Ovary (tissue), 9 donors: ENCODE measurements around the gene HCFC1R1. TPM values are rescaled to one million over a fixed set of nuclear protein-coding genes. Genes with fewer than 3 reads are reported as not detected.

Experiments used
- DNase-seq, 5 donors: peaks; one replicate each; pipeline ENCODE4 v3.0.0-alpha.2; 2019 to 2020
- H3K27ac ChIP-seq, 2 donors: fragments of 200-600 bp; one replicate each; pipeline versions ENCODE4 v1.5.1 to v1.8.0; 2019 to 2022
- H3K27me3 ChIP-seq: fragments of 200-600 bp; one replicate; pipeline ENCODE4 v1.8.0; 2022
- H3K36me3 ChIP-seq: fragments of 200-600 bp; sonication (generic); one replicate; pipeline ENCODE4 v1.5.1; 2019
- H3K4me1 ChIP-seq: one replicate; pipeline ENCODE4 v1.8.1; 2013; ENCODE audit warnings: mild to moderate bottlenecking, moderate library complexity; ENCODE audit not compliant: insufficient read depth
- H3K4me3 ChIP-seq: fragments of 200-600 bp; sonication (generic); one replicate; pipeline ENCODE4 v1.5.1; 2017
- H3K9me3 ChIP-seq, 2 donors: fragments of 200-600 bp in 1 of 2; sonication (generic) in 1 of 2; one replicate each; pipeline versions ENCODE4 v1.5.1 to v1.8.1; 2013 to 2019; ENCODE audit warnings: mild to moderate bottlenecking in 1 of 2, moderate library complexity in 1 of 2
- CTCF ChIP-seq, 3 donors: fragments of 450-650 bp in 2 of 3; fragments of 200-600 bp in 1 of 3; IDR thresholded peaks; one replicate each; pipeline versions ENCODE4 v1.5.1 to v1.8.0; 2016 to 2022; ENCODE audit warnings: antibody characterized with exemption in 3 of 3, mild to moderate bottlenecking in 1 of 3
- EP300 ChIP-seq: sonication (generic); formaldehyde crosslinking; IDR thresholded peaks from one replicate; pipeline ENCODE4 v1.6.1; 2017; ENCODE audit warnings: antibody characterized with exemption
- POLR2A ChIP-seq: fragments of 450-650 bp; IDR thresholded peaks from one replicate; pipeline ENCODE4 v1.6.1; 2017; ENCODE audit warnings: antibody characterized with exemption, mild to moderate bottlenecking, moderate library complexity
- WGBS, 3 donors: extraction: QIAGEN DNeasy Blood & Tissue Kit in 1 of 3; methylation state at CpG; one replicate each; pipeline versions ENCODE4 v1.1.5 to v1.1.7; 2013 to 2017; 5-methylcytosine and 5-hydroxymethylcytosine counted together
- intact Hi-C, 4 donors: fragments of 100-400 bp; cut with DNase I; formaldehyde crosslinking; loops; one replicate each; pipeline versions ENCODE4 v1.11.0 to v1.15.1; 2022 to 2023
- polyA plus RNA-seq, 2 donors: library from polyadenylated mRNA; stranded (reverse); fragments of 200-250 nt in 1 of 2; fragments of 350-450 nt in 1 of 2; fragmentation: Illumina TruSeq in 1 of 2; extraction: RNeasy Lipid Tissue Mini Kit (QIAGEN cat#74804) in 1 of 2; gene quantifications; one replicate each; pipeline ENCODE4 v1.2.3, GENCODE V29; 2013 to 2014
- total RNA-seq, 7 donors: library from RNA; depleted of rRNA in 2 of 7; stranded (reverse); fragments of >200 nt in 2 of 7; fragmentation: NEBNext Ultra II Directional in 3 of 7; extraction: Animal tissue kit (Norgen Biotek cat#: 25700) in 3 of 7; gene quantifications; one replicate each; pipeline versions ENCODE4 v1.1.0 to v1.2.4, GENCODE V29; 2016 to 2023
- donor health status: DM: no; HTN: no; CAD: no; lungs with moderate emphysema.
- donor health status: DM: no; HTN: no; CAD: no.
- donor health status: Bipolar disorder and iron deficiency.
- donor health status: DM: yes; HTN: yes; CAD: no.
- donor health status: DM: no; HTN: no; CAD: no.
- donor health status: DM: yes; HTN: yes; CAD: no.

Gene HCFC1R1
- total and polyA plus RNA-seq, 9 donors = 15.9 to 82.0 (median 55.1) TPM

GRCh38 chr16:3029491-3030221 lies 5.9 kb upstream of the HCFC1R1 start:
- Histone ChIP-seq H3K27me3 (peaks cover 2% of the 10 kb centered on the region), H3K9me3 (no peaks in the 10 kb centered on the region), H3K4me1 (no peaks in the 10 kb centered on the region), H3K4me3 (no peak overlapping the region), H3K27ac (no peak overlapping the region), H3K36me3 (no peaks in the 10 kb centered on the region)
- TF ChIP-seq EP300 (no peak), CTCF (IDR thresholded peaks at IDR 0.05) (no peak), POLR2A (no peak)
- 8 to 9% (median 9%) methylated on average over 55 to 59 of the region's 59 CpGs for WGBS, 3 donors
- no peak for DNase-seq
- intact Hi-C loops = loop anchor here in 2 of 4 donors (10.0 kb wide), 2 partner anchors 135 to 255 kb away; partner anchors contain the start of gene ZNF263 (in 1 of the 2)

- WGBS, 3 donors = 19 to 20% (median 20%) methylated on average over 15 of the region's 15 CpGs
- H3K36me3 ChIP-seq = no peaks in the 10 kb centered on the region
- peaks cover 2% of the 10 kb centered on the region for H3K27me3 ChIP-seq
- no peaks in the 10 kb centered on the region for H3K9me3 ChIP-seq
- intact Hi-C loops = loop anchor here in 1 of 4 donors (10.0 kb wide), 1 partner anchor 256 kb away; the partner anchor contains the start of gene ZNF263
- no peak overlapping the region for H3K27ac ChIP-seq
- H3K4me3 ChIP-seq = no peak overlapping the region
- TF ChIP-seq POLR2A = no peak
- TF ChIP-seq EP300 = no peak
- no peak for TF ChIP-seq CTCF (IDR thresholded peaks at IDR 0.05)
- DNase-seq = peak in 1 of 5 donors; percentile 11
- H3K4me1 ChIP-seq = no peaks in the 10 kb centered on the region
These were observed 5.1 kb upstream of the HCFC1R1 start for GRCh38 chr16:3028716-3029319.

- intact Hi-C loops = loop anchor here in 1 of 4 donors (10.0 kb wide), 1 partner anchor 257 kb away; the partner anchor contains the start of gene ZNF263
- 8 to 27% (median 12%) methylated on average over 12 to 58 of the region's 58 CpGs for WGBS, 3 donors
- H3K27me3 ChIP-seq = peaks cover 2% of the 10 kb centered on the region
- TF ChIP-seq POLR2A (no peak), EP300 (no peak), CTCF (IDR thresholded peaks at IDR 0.05) (peak; percentile 45 to 61 (median 60))
- DNase-seq = peak; percentile 75 to 89 (median 84)
- H3K9me3 ChIP-seq = no peaks in the 10 kb centered on the region
- peaks cover 4% of the 10 kb centered on the region for H3K4me1 ChIP-seq
- H3K27ac ChIP-seq = no peak overlapping the region
- H3K36me3 ChIP-seq = no peaks in the 10 kb centered on the region
- no peak overlapping the region for H3K4me3 ChIP-seq
These were observed 4.4 kb upstream of the HCFC1R1 start for GRCh38 chr16:3027983-3028715.

- TF ChIP-seq EP300 = no peak
- no peak for TF ChIP-seq CTCF (IDR thresholded peaks at IDR 0.05)
- TF ChIP-seq POLR2A = no peak
- Histone ChIP-seq H3K4me1 (peaks cover 8% of the 10 kb centered on the region), H3K36me3 (no peaks in the 10 kb centered on the region), H3K4me3 (no peak overlapping the region), H3K27me3 (peaks cover 2% of the 10 kb centered on the region), H3K9me3 (no peaks in the 10 kb centered on the region), H3K27ac (no peak overlapping the region)
- intact Hi-C loops = loop anchor here in 1 of 4 donors (10.0 kb wide), 1 partner anchor 257 kb away; the partner anchor contains the start of gene ZNF263
- no peak for DNase-seq
- WGBS, 3 donors = 87 to 92% (median 90%) methylated on average over 8 of the region's 8 CpGs
These were observed 3.7 kb upstream of the HCFC1R1 start for GRCh38 chr16:3027489-3027795.
